Endothelial cell of umbilical vein (primary cell): ENCODE data around the gene PRELID3B. TPM values are rescaled to one million over a fixed set of nuclear protein-coding genes. Genes with fewer than 3 reads are reported as not detected.

ENCODE experiments used
- BruUV-seq: library from RNA; stranded (reverse); fragments of 400-500 nt; replicated peaks from 2 replicates; lab custom pipeline; 2021; lab: Mats Ljungman, UMichigan
- CTCF ChIA-PET: fragments of 300-600, 350-600 bp; sonication (Branson Sonifier 250); formaldehyde crosslinking; loops from one replicate; lab custom pipeline; 2021; ENCODE audit warnings: antibody characterized with exemption, inconsistent platforms; lab: Charles Lee
- POLR2A ChIA-PET: fragments of 300-600, 350-600 bp; sonication (Branson Sonifier 250); formaldehyde crosslinking; loops from one replicate; lab custom pipeline; 2021; ENCODE audit warnings: antibody characterized with exemption, inconsistent platforms; lab: Charles Lee
- DNase-seq: peaks from one replicate; pipeline ENCODE4 v3.0.0-alpha.2; 2011; ENCODE audit warnings: low read depth, low spot score
- FAIRE-seq: peaks from 2 replicates; lab custom pipeline; 2011; peaks lifted over from hg19 to GRCh38; lab: Jason Lieb, UNC
- H2AFZ ChIP-seq: 2 replicates; pipeline ENCODE4 v1.6.0; 2012; ENCODE audit warnings: low read depth, low read length, control low read depth, inconsistent platforms
- H3K27ac ChIP-seq: 2 replicates; pipeline ENCODE4 v1.5.1; 2011; ENCODE audit warnings: low read depth, mild to moderate bottlenecking, control low read depth, low read length, moderate library complexity; ENCODE audit not compliant: insufficient read depth
- H3K27me3 ChIP-seq, 2 experiments: 2 replicates each; pipeline versions ENCODE4 v1.6.0 to v1.6.1; 2011; ENCODE audit warnings: low read length in 2 of 2, mixed read lengths in 1 of 2; ENCODE audit not compliant: control insufficient read depth in 2 of 2, insufficient read depth in 2 of 2
- H3K36me3 ChIP-seq, 2 experiments: 2 replicates in 1 of 2; 3 replicates in 1 of 2; pipeline ENCODE4 v1.5.1; 2011; ENCODE audit warnings: low read length in 2 of 2, mild to moderate bottlenecking in 1 of 2, moderate library complexity in 1 of 2; ENCODE audit not compliant: control insufficient read depth in 2 of 2, insufficient read depth in 2 of 2; ENCODE audit errors: extremely low read depth in 1 of 2
- H3K4me1 ChIP-seq: 3 replicates; pipeline ENCODE4 v1.5.1; 2011; ENCODE audit warnings: mild to moderate bottlenecking, low read length; ENCODE audit not compliant: control insufficient read depth, insufficient read depth; ENCODE audit errors: extremely low read depth
- H3K4me2 ChIP-seq: 2 replicates; pipeline ENCODE4 v1.6.1; 2011; ENCODE audit warnings: low read length, control low read depth, mixed read lengths; ENCODE audit not compliant: insufficient read depth
- H3K4me3 ChIP-seq, 3 experiments: fragments of 200-600 bp in 1 of 3; sonication (generic), shearing (Covaris generic) in 1 of 3; replicated peaks in 1 of 3; 2 replicates each; pipeline ENCODE4 v1.5.1; 2011 to 2016; ENCODE audit warnings: control low read depth in 3 of 3, low read length in 3 of 3, mild to moderate bottlenecking in 2 of 3, inconsistent platforms in 1 of 3, low read depth in 1 of 3, moderate library complexity in 1 of 3; ENCODE audit not compliant: insufficient read depth in 1 of 3
- H3K79me2 ChIP-seq: 2 replicates; pipeline ENCODE4 v1.6.0; 2012; ENCODE audit warnings: low read length, inconsistent platforms; ENCODE audit not compliant: control insufficient read depth, insufficient read depth
- H3K9ac ChIP-seq: replicated peaks from 2 replicates; pipeline ENCODE3; 2011; ENCODE audit warnings: low read length, control low read depth; ENCODE audit not compliant: insufficient read depth; ENCODE audit errors: extremely low read depth
- H3K9me1 ChIP-seq: replicated peaks from 3 replicates; pipeline ENCODE4 v1.6.0; 2011; ENCODE audit warnings: mild to moderate bottlenecking, low read length; ENCODE audit not compliant: control insufficient read depth, insufficient read depth; ENCODE audit errors: extremely low read depth
- H3K9me3 ChIP-seq: replicated peaks from 2 replicates; pipeline ENCODE4 v1.5.1; 2012; ENCODE audit warnings: low read length, inconsistent platforms; ENCODE audit not compliant: control insufficient read depth, insufficient read depth
- H4K20me1 ChIP-seq: replicated peaks from 2 replicates; pipeline ENCODE3; 2011; ENCODE audit warnings: mild to moderate bottlenecking, low read length; ENCODE audit not compliant: control insufficient read depth, insufficient read depth; ENCODE audit errors: extremely low read depth
- EZH2 ChIP-seq: IDR thresholded peaks from 2 replicates; pipeline ENCODE4 v1.6.1; 2012; ENCODE audit warnings: borderline replicate concordance, low read depth, mild to moderate bottlenecking, moderate library complexity, low read length, inconsistent platforms; ENCODE audit not compliant: severe bottlenecking
- FOS ChIP-seq: IDR thresholded peaks from 2 replicates; pipeline ENCODE4 v1.6.1; 2011; ENCODE audit warnings: mild to moderate bottlenecking, low read length, moderate library complexity, borderline replicate concordance; ENCODE audit not compliant: insufficient read depth
- GATA2 ChIP-seq: IDR thresholded peaks from 2 replicates; pipeline ENCODE4 v1.7.0; 2011; ENCODE audit warnings: low read depth, mild to moderate bottlenecking, moderate library complexity, mixed read lengths, low read length; ENCODE audit not compliant: insufficient read length, insufficient read depth
- JUN ChIP-seq: IDR thresholded peaks from 2 replicates; pipeline ENCODE4 v1.6.1; 2011; ENCODE audit warnings: borderline replicate concordance, low read depth; ENCODE audit not compliant: insufficient read length, insufficient read depth
- MYC ChIP-seq: IDR thresholded peaks from one replicate; pipeline ENCODE4 v1.6.1; 2011; ENCODE audit warnings: mild to moderate bottlenecking, low read depth, low read length
- POLR2A ChIP-seq: IDR thresholded peaks from 2 replicates; pipeline ENCODE4 v1.6.1; 2012; ENCODE audit warnings: low read depth, mild to moderate bottlenecking, control low read depth, low read length
- dilution Hi-C: fragments of 300-500 bp; cut with MboI; formaldehyde crosslinking; loops from one replicate; pipeline ENCODE4 v1.15.0; 2019; ENCODE audit warnings: low sequenced_read_pairs; ENCODE audit not compliant: extremely low pct_ligation_motif_present
- intact Hi-C: fragments of 100-400 bp; cut with micrococcal nuclease; formaldehyde crosslinking; loops from one replicate; pipeline ENCODE4 v1.10.0; 2022
- polyA plus RNA-seq, 4 experiments: library from polyadenylated mRNA; depleted of rRNA in 3 of 4; stranded (reverse) in 3 of 4; unstranded in 1 of 4; fragments of >200 nt; gene quantifications; 2 replicates each; pipeline versions ENCODE4 v1.2.1 to v1.2.3, GENCODE V29; 2011 to 2012; ENCODE audit warnings: missing spikeins in 1 of 4
- total RNA-seq: library from RNA; stranded (reverse); gene quantifications from 2 replicates; pipeline ENCODE4 v1.2.3, GENCODE V29; 2021
- TF ChIP-seq, protein P1 (sequence below): IDR thresholded peaks from 2 replicates; pipeline ENCODE4 v1.6.1; 2011; ENCODE audit not compliant: insufficient read depth, insufficient read length
- TF ChIP-seq, protein P2 (sequence below), 2 donors: IDR thresholded peaks; 1 replicate in 1 of 2; 2 replicates in 1 of 2; pipeline ENCODE4 v1.5.1; 2011; ENCODE audit warnings: low read length in 2 of 2, mild to moderate bottlenecking in 2 of 2, moderate library complexity in 2 of 2, control low read depth in 1 of 2, inconsistent platforms in 1 of 2, low read depth in 1 of 2; ENCODE audit not compliant: insufficient read depth in 1 of 2; ENCODE audit errors: extremely low read depth in 1 of 2

The PRELID3B gene
- total and polyA plus RNA-seq, 2 donors (not counting 3 experiments of a cell fraction or from before 2014, with no cell fraction given), result 14.9 to 57.2 TPM

DNA sequence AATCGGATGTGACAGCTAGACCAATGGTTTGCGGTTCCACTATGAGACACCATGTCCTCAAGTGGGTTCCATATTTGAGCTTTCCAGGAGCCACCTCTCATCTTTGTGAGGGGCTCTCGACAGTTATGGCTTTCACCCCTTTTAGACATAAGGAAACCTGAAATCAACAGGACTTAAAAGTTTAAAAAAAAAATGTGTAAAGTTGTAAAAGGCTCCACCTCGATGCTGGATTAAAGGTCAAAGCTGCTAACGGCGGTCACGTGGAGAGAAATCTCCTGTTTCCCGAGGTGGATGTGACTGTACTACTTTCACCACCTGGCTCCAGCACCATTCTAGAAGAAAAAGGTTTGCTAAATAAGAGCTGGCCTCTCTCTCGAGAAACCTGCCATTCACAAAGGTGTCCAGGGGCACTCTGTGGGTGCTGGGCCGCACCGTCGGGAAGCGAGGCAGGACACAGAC lies 11.0 kb downstream of the PRELID3B start:
- H3K4me3 ChIP-seq, result peak overlapping the region; percentile 48 to 76 (median 69)
- DNase-seq, result peak; percentile 11
- intact Hi-C loops, result loop anchor here (1.0 to 5.0 kb wide), 7 partner anchors 11 to 140 kb away; partner anchors contain the start of genes NELFCD and PRELID3B
- TF ChIP-seq GATA2, result no peak
- no peak for TF ChIP-seq MYC
- TF ChIP-seq, protein P1, sequence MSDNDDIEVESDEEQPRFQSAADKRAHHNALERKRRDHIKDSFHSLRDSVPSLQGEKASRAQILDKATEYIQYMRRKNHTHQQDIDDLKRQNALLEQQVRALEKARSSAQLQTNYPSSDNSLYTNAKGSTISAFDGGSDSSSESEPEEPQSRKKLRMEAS, result no peak
- no peak for TF ChIP-seq FOS
- TF ChIP-seq EZH2, result no peak
- TF ChIP-seq POLR2A, result no peak
- TF ChIP-seq, protein P2, sequence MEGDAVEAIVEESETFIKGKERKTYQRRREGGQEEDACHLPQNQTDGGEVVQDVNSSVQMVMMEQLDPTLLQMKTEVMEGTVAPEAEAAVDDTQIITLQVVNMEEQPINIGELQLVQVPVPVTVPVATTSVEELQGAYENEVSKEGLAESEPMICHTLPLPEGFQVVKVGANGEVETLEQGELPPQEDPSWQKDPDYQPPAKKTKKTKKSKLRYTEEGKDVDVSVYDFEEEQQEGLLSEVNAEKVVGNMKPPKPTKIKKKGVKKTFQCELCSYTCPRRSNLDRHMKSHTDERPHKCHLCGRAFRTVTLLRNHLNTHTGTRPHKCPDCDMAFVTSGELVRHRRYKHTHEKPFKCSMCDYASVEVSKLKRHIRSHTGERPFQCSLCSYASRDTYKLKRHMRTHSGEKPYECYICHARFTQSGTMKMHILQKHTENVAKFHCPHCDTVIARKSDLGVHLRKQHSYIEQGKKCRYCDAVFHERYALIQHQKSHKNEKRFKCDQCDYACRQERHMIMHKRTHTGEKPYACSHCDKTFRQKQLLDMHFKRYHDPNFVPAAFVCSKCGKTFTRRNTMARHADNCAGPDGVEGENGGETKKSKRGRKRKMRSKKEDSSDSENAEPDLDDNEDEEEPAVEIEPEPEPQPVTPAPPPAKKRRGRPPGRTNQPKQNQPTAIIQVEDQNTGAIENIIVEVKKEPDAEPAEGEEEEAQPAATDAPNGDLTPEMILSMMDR (IDR thresholded peaks at IDR 0.05; ENCODE audit: extremely low read depth in 1 of 2, insufficient read depth in 1 of 2, low read depth in 1 of 2, low read length in 2 of 2), result no peak
- no peak for TF ChIP-seq JUN
- no peaks in the 10 kb centered on the region for H3K9me1 ChIP-seq
- no TSS peak for BruUV-seq
- FAIRE-seq, result no peak
- CTCF ChIA-PET, result interaction anchor here (1.0 to 2.0 kb wide), 11 partner anchors 8 to 190 kb away, joined by 3 to 10 read pairs (median 6); no protein-coding TSS in a partner anchor
- POLR2A ChIA-PET, result interaction anchor here (1.2 to 1.5 kb wide), 5 partner anchors 11 to 140 kb away, joined by 3 to 13 read pairs (median 5); partner anchors contain the start of gene PRELID3B
- dilution Hi-C loops, result no loop called here
- H3K27ac ChIP-seq, result peak overlapping the region; percentile 82
- peaks cover 43% of the 10 kb centered on the region for H3K4me1 ChIP-seq
- peaks cover 55% of the 10 kb centered on the region for H3K79me2 ChIP-seq
- peaks cover 10 to 25% of the 10 kb centered on the region in 2 experiments for H3K36me3 ChIP-seq
- peak overlapping the region; percentile 59 for H3K9ac ChIP-seq
- H3K4me2 ChIP-seq, result peak overlapping the region; percentile 94
- H3K27me3 ChIP-seq, result no peaks in the 10 kb centered on the region
- peak overlapping the region; percentile 47 for H2AFZ ChIP-seq
- no peaks in the 10 kb centered on the region for H4K20me1 ChIP-seq
- H3K9me3 ChIP-seq, result no peaks in the 10 kb centered on the region
